K562 (cell line): Measurements from ENCODE around the gene OXSR1. TPM values are rescaled to one million over a fixed set of nuclear protein-coding genes. Genes with fewer than 3 reads are reported as not detected.

ENCODE experiments used
- ATAC-seq: fragments of 200-7000 bp; cut with Tn5 transposase; 3 replicates; pipeline ENCODE4 v1.9.1; 2020; ENCODE audit warnings: moderate library complexity
- BruUV-seq: library from RNA; stranded (reverse); fragments of 400-500 nt; replicated peaks from 2 replicates; lab custom pipeline; 2021; lab: Mats Ljungman, UMichigan
- CTCF ChIA-PET: fragments of 300-600 bp; formaldehyde crosslinking; extraction: SDS; loops from one replicate; lab custom pipeline; 2021; ENCODE audit warnings: low intra/inter-chr PET ratio; lab: Yijun Ruan, JAX
- POLR2A ChIA-PET: fragments of 300-600, 350-650 bp; sonication (Branson Sonifier 250); formaldehyde crosslinking; extraction: SDS; loops from one replicate; lab custom pipeline; 2021; ENCODE audit warnings: antibody characterized with exemption, inconsistent platforms; lab: Yijun Ruan, JAX
- DNase-seq, 4 experiments: peaks; one replicate each; pipeline versions ENCODE4 v3.0.0 to v3.0.0-alpha.2; 2011 to 2018; ENCODE audit warnings: low spot score in 3 of 4, mixed read lengths in 3 of 4; ENCODE audit errors: extremely low read depth in 1 of 4
- FAIRE-seq: peaks from 2 replicates; lab custom pipeline; 2011; peaks lifted over from hg19 to GRCh38; lab: Jason Lieb, UNC
- H2AFZ ChIP-seq: 2 replicates; pipeline ENCODE4 v1.6.0; 2011; ENCODE audit warnings: low read depth, low read length, control low read depth, inconsistent platforms
- H3K27ac ChIP-seq: fragments of 200-600 bp; 3 replicates; pipeline ENCODE4 v1.8.0; 2011; ENCODE audit warnings: low read depth, mild to moderate bottlenecking, control low read depth, inconsistent platforms, low read length, moderate library complexity, mixed read lengths; ENCODE audit errors: extremely low read depth
- H3K27me3 ChIP-seq, 2 experiments: fragments of 300-600 bp in 1 of 2; 2 replicates in 1 of 2; 3 replicates in 1 of 2; pipeline versions ENCODE4 v1.6.0 to v1.8.0; 2011; ENCODE audit warnings: inconsistent platforms in 2 of 2, low read length in 2 of 2, mild to moderate bottlenecking in 1 of 2, mixed read lengths in 1 of 2, moderate library complexity in 1 of 2; ENCODE audit not compliant: control insufficient read depth in 2 of 2, insufficient read depth in 2 of 2
- H3K36me3 ChIP-seq: fragments of 300-600 bp; 3 replicates; pipeline ENCODE4 v1.8.0; 2011; ENCODE audit warnings: mild to moderate bottlenecking, low read length, inconsistent platforms; ENCODE audit not compliant: control insufficient read depth, insufficient read depth
- H3K4me1 ChIP-seq, 2 experiments: fragments of 200-600 bp in 1 of 2; replicated peaks in 1 of 2; 2 replicates in 1 of 2; 3 replicates in 1 of 2; pipeline versions ENCODE4 v1.5.1 to v1.8.0; 2011; ENCODE audit warnings: inconsistent platforms in 2 of 2, low read length in 2 of 2, mild to moderate bottlenecking in 1 of 2, mixed read lengths in 1 of 2, moderate library complexity in 1 of 2; ENCODE audit not compliant: control insufficient read depth in 2 of 2, insufficient read depth in 2 of 2
- H3K4me2 ChIP-seq: 2 replicates; pipeline ENCODE4 v1.6.1; 2011; ENCODE audit warnings: low read length, control low read depth, inconsistent platforms, mixed read lengths; ENCODE audit not compliant: insufficient read depth
- H3K4me3 ChIP-seq: fragments of 200-600 bp; sonication (generic), shearing (Covaris generic); 2 replicates; pipeline ENCODE4 v1.5.1; 2016; ENCODE audit warnings: control low read depth, inconsistent platforms
- H3K79me2 ChIP-seq: fragments of 200-600 bp; 3 replicates; pipeline ENCODE4 v1.8.0; 2011; ENCODE audit warnings: low read length, inconsistent platforms; ENCODE audit not compliant: control insufficient read depth, insufficient read depth
- H3K9ac ChIP-seq, 2 experiments: 2 replicates each; pipeline versions ENCODE4 v1.6.0 to v1.6.1; 2011; ENCODE audit warnings: low read depth in 2 of 2, low read length in 2 of 2, control low read depth in 1 of 2, inconsistent platforms in 1 of 2, mild to moderate bottlenecking in 1 of 2, mixed read lengths in 1 of 2; ENCODE audit not compliant: insufficient read depth in 1 of 2
- H3K9me1 ChIP-seq: one replicate; pipeline ENCODE4 v1.6.0; 2011; ENCODE audit warnings: inconsistent platforms, mild to moderate bottlenecking, low read length, moderate library complexity; ENCODE audit not compliant: control insufficient read depth, insufficient read depth
- H3K9me3 ChIP-seq: replicated peaks from 2 replicates; pipeline ENCODE4 v1.5.1; 2011; ENCODE audit warnings: low read depth, low read length, inconsistent platforms; ENCODE audit not compliant: control insufficient read depth, insufficient read depth
- H4K20me1 ChIP-seq: replicated peaks from 2 replicates; pipeline ENCODE4 v1.6.1; 2011; ENCODE audit warnings: low read length, inconsistent platforms, mixed read lengths; ENCODE audit not compliant: control insufficient read depth, insufficient read depth
- FOXP4 ChIP-seq: sonication (generic); formaldehyde crosslinking; IDR thresholded peaks from 2 replicates; pipeline ENCODE4 v1.8.0; 2022; ENCODE audit warnings: mild to moderate bottlenecking, missing genetic modification reagents, borderline replicate concordance
- JUNB ChIP-seq: fragments of 450-650 bp; formaldehyde crosslinking; conservative IDR thresholded peaks from 2 replicates; pipeline ENCODE4 v1.4.0; 2020; ENCODE audit warnings: mild to moderate bottlenecking
- SLC30A9 ChIP-seq: fragments of 250-450 bp; sonication (Bioruptor Pico); IDR thresholded peaks from 2 replicates; pipeline ENCODE4 v1.8.0; 2022; ENCODE audit warnings: mild to moderate bottlenecking, moderate library complexity
- ZNF830 ChIP-seq: fragments of 250-450 bp; sonication (Bioruptor Pico); IDR thresholded peaks from 2 replicates; pipeline ENCODE4 v1.5.0; 2021; ENCODE audit warnings: mild to moderate bottlenecking
- WGBS: fragments of 100-300 bp; shearing (Covaris generic); methylation state at CpG from one replicate; pipeline ENCODE4 v1.1.6; 2016; ENCODE audit warnings: low coverage, mixed read lengths; ENCODE audit not compliant: insufficient coverage; ENCODE audit errors: missing lambda C conversion rate; 5-methylcytosine and 5-hydroxymethylcytosine counted together
- in situ Hi-C: fragments of 300-500 bp; cut with MboI; formaldehyde crosslinking; loops from 4 replicates; pipeline ENCODE4 v1.15.0; 2018; ENCODE audit warnings: inconsistent platforms, mixed read lengths
- intact Hi-C: fragments of 100-400 bp; cut with micrococcal nuclease; formaldehyde crosslinking; loops from 2 replicates; pipeline ENCODE4 v1.14.2; 2022
- polyA plus RNA-seq, 8 experiments: library from polyadenylated mRNA; depleted of rRNA in 4 of 8; stranded (reverse) in 5 of 8; unstranded in 3 of 8; fragments of >200 nt; fragmentation: Nextera tagmentation in 2 of 8; fragmentation: Illumina TruSeq in 1 of 8; extraction: Ambion mirVana in 2 of 8; extraction: Trizol in 1 of 8; gene quantifications; 2 replicates each; pipeline versions ENCODE4 v1.2.1 to v1.2.3, GENCODE V29; 2011 to 2014; ENCODE audit warnings: inconsistent platforms in 1 of 8, missing spikeins in 1 of 8
- total RNA-seq, 7 experiments: library from RNA; depleted of rRNA in 6 of 7; stranded (reverse); fragments of >200 nt in 6 of 7; fragmentation: Illumina TruSeq in 2 of 7; extraction: Trizol in 2 of 7; gene quantifications; 2 replicates each; pipeline versions ENCODE4 v1.2.1 to v1.2.3, GENCODE V29; 2011 to 2021; ENCODE audit warnings: low replicate concordance in 1 of 7

OXSR1 gene
- total and polyA plus RNA-seq, 9 of the 15 experiments (the other 6 are each of a cell fraction or from before 2014, with no cell fraction given): 15.7 to 87.6 (median 48.7) TPM

GRCh38 chr3:38253704-38254103 is 88.4 kb downstream of the OXSR1 start:
- Histone ChIP-seq H3K9ac (no peak overlapping the region), H3K9me3 (no peaks in the 10 kb centered on the region), H3K27me3 (no peaks in the 10 kb centered on the region), H3K79me2 (no peaks in the 10 kb centered on the region), H3K4me3 (no peak overlapping the region), H3K27ac (no peak overlapping the region), H3K36me3 (peaks cover 64% of the 10 kb centered on the region), H4K20me1 (no peaks in the 10 kb centered on the region), H3K9me1 (no peaks in the 10 kb centered on the region), H3K4me1 (0 out of 5 replicates have a peak, but pooled peaks cover 0 to 3% of the 10 kb centered on the region in 2 experiments), H2AFZ (no peak overlapping the region), H3K4me2 (no peak overlapping the region)
- FAIRE-seq (no peak), ATAC-seq (no peak), DNase-seq (no peak)
- no peak for TF ChIP-seq FOXP4
- no peak for TF ChIP-seq SLC30A9 (CRISPR knock-in tag)
- TF ChIP-seq JUNB (CRISPR knock-in tag): no peak
- TF ChIP-seq ZNF830 (CRISPR knock-in tag): no peak
- in situ Hi-C loops (no loop called here), intact Hi-C loops (loop anchor here (10.0 kb wide), 1 partner anchor 119 kb away; the partner anchor contains the start of genes ACAA1 and MYD88)
- ChIA-PET CTCF (interaction anchor here (1.2 kb wide), 1 partner anchor 226 kb away, joined by 4 read pairs; no protein-coding TSS in a partner anchor), POLR2A (interaction anchor here (1.0 to 1.2 kb wide), 3 partner anchors 11 to 18 kb away, joined by 3 read pairs; no protein-coding TSS in a partner anchor)
- 86% methylated on average over 4 of the region's 4 CpGs for WGBS
- no TSS peak for BruUV-seq
